Measurements from ENCODE around the gene HSD11B1L.

- TF ChIP-seq, protein P1, sequence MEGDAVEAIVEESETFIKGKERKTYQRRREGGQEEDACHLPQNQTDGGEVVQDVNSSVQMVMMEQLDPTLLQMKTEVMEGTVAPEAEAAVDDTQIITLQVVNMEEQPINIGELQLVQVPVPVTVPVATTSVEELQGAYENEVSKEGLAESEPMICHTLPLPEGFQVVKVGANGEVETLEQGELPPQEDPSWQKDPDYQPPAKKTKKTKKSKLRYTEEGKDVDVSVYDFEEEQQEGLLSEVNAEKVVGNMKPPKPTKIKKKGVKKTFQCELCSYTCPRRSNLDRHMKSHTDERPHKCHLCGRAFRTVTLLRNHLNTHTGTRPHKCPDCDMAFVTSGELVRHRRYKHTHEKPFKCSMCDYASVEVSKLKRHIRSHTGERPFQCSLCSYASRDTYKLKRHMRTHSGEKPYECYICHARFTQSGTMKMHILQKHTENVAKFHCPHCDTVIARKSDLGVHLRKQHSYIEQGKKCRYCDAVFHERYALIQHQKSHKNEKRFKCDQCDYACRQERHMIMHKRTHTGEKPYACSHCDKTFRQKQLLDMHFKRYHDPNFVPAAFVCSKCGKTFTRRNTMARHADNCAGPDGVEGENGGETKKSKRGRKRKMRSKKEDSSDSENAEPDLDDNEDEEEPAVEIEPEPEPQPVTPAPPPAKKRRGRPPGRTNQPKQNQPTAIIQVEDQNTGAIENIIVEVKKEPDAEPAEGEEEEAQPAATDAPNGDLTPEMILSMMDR (IDR thresholded peaks at IDR 0.05): no peak
- no peak for TF ChIP-seq POLR2AphosphoS5 (IDR thresholded peaks at IDR 0.05)
- TF ChIP-seq EP300 (IDR thresholded peaks at IDR 0.05): no peak
- no peak for TF ChIP-seq POLR2A (IDR thresholded peaks at IDR 0.05)
Measured at GRCh38 chr19:5676772-5677105, 4.1 kb upstream of the HSD11B1L start.

Data from sigmoid colon (tissue), 4 donors.